DND-41 (cell line): ENCODE measurements around the gene KCNK17.

ENCODE experiments used
- ATAC-seq: fragments of 200-7000 bp; cut with Tn5 transposase; 3 replicates; pipeline ENCODE4 v1.9.1; 2021; ENCODE audit warnings: low read depth; ENCODE audit not compliant: insufficient read depth
- DNase-seq: peaks from one replicate; pipeline ENCODE4 v3.0.0-alpha.2; 2020
- H2AFZ ChIP-seq: 2 replicates; pipeline ENCODE4 v1.6.0; 2012; ENCODE audit warnings: low read depth, low read length
- H3K27ac ChIP-seq: 2 replicates; pipeline ENCODE4 v1.5.1; 2012; ENCODE audit warnings: low read length, inconsistent platforms
- H3K27me3 ChIP-seq: fragments of 200-600 bp; sonication (generic); 2 replicates; pipeline ENCODE4 v1.6.0; 2012; ENCODE audit warnings: low read length, mild to moderate bottlenecking, inconsistent platforms; ENCODE audit not compliant: insufficient read depth, poor library complexity
- H3K36me3 ChIP-seq: 2 replicates; pipeline ENCODE4 v1.5.1; 2012; ENCODE audit warnings: low read length, inconsistent platforms; ENCODE audit not compliant: insufficient read depth
- H3K4me1 ChIP-seq: 2 replicates; pipeline ENCODE4 v1.5.1; 2012; ENCODE audit warnings: mild to moderate bottlenecking, low read length; ENCODE audit not compliant: insufficient read depth
- H3K4me2 ChIP-seq: 2 replicates; pipeline ENCODE4 v1.6.0; 2012; ENCODE audit warnings: mild to moderate bottlenecking, moderate library complexity, low read length, inconsistent platforms; ENCODE audit not compliant: insufficient read depth
- H3K4me3 ChIP-seq, 2 experiments: fragments of 200-600 bp in 1 of 2; shearing (Covaris generic) in 1 of 2; 2 replicates each; pipeline ENCODE4 v1.5.1; 2012 to 2016; ENCODE audit warnings: inconsistent platforms in 2 of 2, low read length in 2 of 2, mild to moderate bottlenecking in 2 of 2, low read depth in 1 of 2, moderate library complexity in 1 of 2
- H3K79me2 ChIP-seq: 2 replicates; pipeline ENCODE4 v1.6.0; 2012; ENCODE audit warnings: low read length, inconsistent platforms; ENCODE audit not compliant: insufficient read depth
- H3K9ac ChIP-seq: 2 replicates; pipeline ENCODE4 v1.6.0; 2012; ENCODE audit warnings: low read depth, mild to moderate bottlenecking, inconsistent platforms, low read length, moderate library complexity
- H3K9me3 ChIP-seq: 2 replicates; pipeline ENCODE4 v1.5.1; 2012; ENCODE audit warnings: low read length, moderate library complexity, mild to moderate bottlenecking, inconsistent platforms; ENCODE audit not compliant: insufficient read depth, severe bottlenecking
- H4K20me1 ChIP-seq: 2 replicates; pipeline ENCODE4 v1.6.0; 2012; ENCODE audit warnings: low read length; ENCODE audit not compliant: insufficient read depth
- EZH2 ChIP-seq: IDR thresholded peaks from 3 replicates; pipeline ENCODE4 v1.6.1; 2012; ENCODE audit warnings: borderline replicate concordance, low read depth, mild to moderate bottlenecking, moderate library complexity, low read length, inconsistent platforms; ENCODE audit not compliant: severe bottlenecking
- TF ChIP-seq, protein P1 (sequence below): IDR thresholded peaks from 2 replicates; pipeline ENCODE4 v1.5.1; 2012; ENCODE audit warnings: borderline replicate concordance, low read length, moderate library complexity, mild to moderate bottlenecking; ENCODE audit not compliant: poor library complexity, severe bottlenecking; ENCODE audit errors: extremely low read depth

Gene KCNK17

DNA sequence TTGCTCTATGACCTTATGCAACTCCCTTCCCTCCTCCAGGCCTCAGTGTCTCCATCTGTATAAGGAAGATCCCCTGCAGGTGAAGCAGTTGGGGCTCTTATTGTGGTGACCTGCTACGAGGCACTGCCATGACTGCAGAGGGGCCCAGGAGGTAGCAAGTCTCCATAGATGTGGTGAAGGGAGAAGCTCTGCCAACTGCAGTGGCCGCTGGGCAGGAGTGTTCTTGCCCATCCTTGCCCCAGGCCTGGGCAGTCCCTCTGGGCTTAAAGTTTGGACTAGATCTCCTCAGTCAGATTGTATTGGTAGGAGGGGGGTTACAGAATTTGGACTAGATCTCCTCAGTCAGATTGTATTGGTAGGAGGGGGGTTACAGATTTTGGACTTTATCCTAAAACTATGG lies 12.2 kb downstream of the KCNK17 start:
- TF ChIP-seq, protein P1, sequence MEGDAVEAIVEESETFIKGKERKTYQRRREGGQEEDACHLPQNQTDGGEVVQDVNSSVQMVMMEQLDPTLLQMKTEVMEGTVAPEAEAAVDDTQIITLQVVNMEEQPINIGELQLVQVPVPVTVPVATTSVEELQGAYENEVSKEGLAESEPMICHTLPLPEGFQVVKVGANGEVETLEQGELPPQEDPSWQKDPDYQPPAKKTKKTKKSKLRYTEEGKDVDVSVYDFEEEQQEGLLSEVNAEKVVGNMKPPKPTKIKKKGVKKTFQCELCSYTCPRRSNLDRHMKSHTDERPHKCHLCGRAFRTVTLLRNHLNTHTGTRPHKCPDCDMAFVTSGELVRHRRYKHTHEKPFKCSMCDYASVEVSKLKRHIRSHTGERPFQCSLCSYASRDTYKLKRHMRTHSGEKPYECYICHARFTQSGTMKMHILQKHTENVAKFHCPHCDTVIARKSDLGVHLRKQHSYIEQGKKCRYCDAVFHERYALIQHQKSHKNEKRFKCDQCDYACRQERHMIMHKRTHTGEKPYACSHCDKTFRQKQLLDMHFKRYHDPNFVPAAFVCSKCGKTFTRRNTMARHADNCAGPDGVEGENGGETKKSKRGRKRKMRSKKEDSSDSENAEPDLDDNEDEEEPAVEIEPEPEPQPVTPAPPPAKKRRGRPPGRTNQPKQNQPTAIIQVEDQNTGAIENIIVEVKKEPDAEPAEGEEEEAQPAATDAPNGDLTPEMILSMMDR: no peak
- TF ChIP-seq EZH2: no peak
- H3K4me3 ChIP-seq: no peak overlapping the region
- ATAC-seq: no peak
- no peaks in the 10 kb centered on the region for H3K36me3 ChIP-seq
- no peaks in the 10 kb centered on the region for H3K27me3 ChIP-seq
- H3K9me3 ChIP-seq: no peaks in the 10 kb centered on the region
- H3K4me1 ChIP-seq: peaks cover 6% of the 10 kb centered on the region
- H4K20me1 ChIP-seq: no peaks in the 10 kb centered on the region
- no peak overlapping the region for H3K27ac ChIP-seq
- H3K79me2 ChIP-seq: no peaks in the 10 kb centered on the region
- no peak overlapping the region for H2AFZ ChIP-seq
- DNase-seq: no peak
- no peak overlapping the region for H3K4me2 ChIP-seq
- H3K9ac ChIP-seq: no peak overlapping the region

GRCh38 chr6:39301606-39302005 lies 12.6 kb downstream of the KCNK17 start:
- no peak for TF ChIP-seq EZH2
- TF ChIP-seq, protein P1: no peak
- no peak for DNase-seq
- peaks cover 6% of the 10 kb centered on the region for H3K4me1 ChIP-seq
- ATAC-seq: no peak
- no peaks in the 10 kb centered on the region for H4K20me1 ChIP-seq
- H2AFZ ChIP-seq: no peak overlapping the region
- H3K36me3 ChIP-seq: no peaks in the 10 kb centered on the region
- no peaks in the 10 kb centered on the region for H3K27me3 ChIP-seq
- H3K9ac ChIP-seq: no peak overlapping the region
- H3K27ac ChIP-seq: no peak overlapping the region
- no peak overlapping the region for H3K4me3 ChIP-seq
- no peak overlapping the region for H3K4me2 ChIP-seq
- no peaks in the 10 kb centered on the region for H3K79me2 ChIP-seq
- H3K9me3 ChIP-seq: no peaks in the 10 kb centered on the region

DNA sequence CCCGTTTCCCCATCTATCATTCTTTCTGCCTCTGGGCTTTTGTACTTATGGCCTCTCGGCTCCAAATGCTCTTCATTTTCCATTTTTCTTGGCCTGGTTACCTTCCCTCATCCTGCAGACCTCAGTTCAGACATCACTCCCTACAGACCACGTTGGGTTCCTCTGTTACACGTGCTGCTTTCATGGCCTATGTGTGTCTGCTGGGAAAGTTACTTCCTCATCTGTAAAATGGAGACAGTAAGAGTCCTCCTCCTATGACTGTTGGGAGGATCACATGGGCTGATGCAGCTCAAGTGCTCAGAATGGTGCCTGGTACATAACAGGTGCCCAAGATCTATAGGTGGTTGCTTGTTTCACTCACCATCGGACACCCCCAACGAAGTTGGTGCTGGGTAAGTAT lies 13.5 kb downstream of the KCNK17 start:
- H3K36me3 ChIP-seq: no peaks in the 10 kb centered on the region
- H3K9me3 ChIP-seq: no peaks in the 10 kb centered on the region
- no peaks in the 10 kb centered on the region for H3K27me3 ChIP-seq
- DNase-seq (no peak), ATAC-seq (no peak)
- H3K27ac ChIP-seq: no peak overlapping the region
- TF ChIP-seq EZH2: no peak
- TF ChIP-seq, protein P1: no peak
- H3K4me2 ChIP-seq: no peak overlapping the region
- no peaks in the 10 kb centered on the region for H3K79me2 ChIP-seq
- no peak overlapping the region for H3K9ac ChIP-seq
- H2AFZ ChIP-seq: no peak overlapping the region
- no peak overlapping the region for H3K4me3 ChIP-seq
- H3K4me1 ChIP-seq: peaks cover 6% of the 10 kb centered on the region
- H4K20me1 ChIP-seq: no peaks in the 10 kb centered on the region

DNA sequence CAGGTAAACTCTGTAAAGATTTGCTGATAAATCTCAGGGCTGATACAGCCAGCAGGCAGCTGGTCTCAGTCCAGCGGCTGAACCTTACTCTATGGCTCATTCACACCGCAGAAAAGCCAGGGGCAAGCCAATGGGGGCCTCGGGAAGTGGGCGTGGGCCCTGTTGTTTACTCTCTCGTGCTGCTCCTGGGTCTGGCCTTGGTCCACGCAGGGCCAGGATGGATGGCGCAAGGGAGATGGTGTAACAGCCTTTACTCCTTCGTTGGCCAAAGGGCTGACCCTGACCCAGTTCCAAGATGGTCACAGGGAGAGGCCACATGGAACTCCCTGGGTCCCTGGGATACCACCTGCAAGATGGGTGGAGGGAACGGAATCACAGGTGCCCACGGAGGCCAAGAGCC lies 16.2 kb downstream of the KCNK17 start:
- TF ChIP-seq, protein P1: no peak
- TF ChIP-seq EZH2: no peak
- Histone ChIP-seq H3K4me2 (no peak overlapping the region), H4K20me1 (no peaks in the 10 kb centered on the region), H3K9me3 (no peaks in the 10 kb centered on the region), H3K4me3 (no peak overlapping the region), H3K9ac (no peak overlapping the region), H3K4me1 (peaks cover 5% of the 10 kb centered on the region), H3K79me2 (no peaks in the 10 kb centered on the region), H3K27me3 (peaks cover 4% of the 10 kb centered on the region), H2AFZ (no peak overlapping the region), H3K36me3 (no peaks in the 10 kb centered on the region), H3K27ac (no peak overlapping the region)
- DNase-seq (no peak), ATAC-seq (no peak)
